Fibroblast of pulmonary artery (primary cell): ENCODE results near the gene CD74.
"Not testable (repeated sequence)": the region's sequence is repeated elsewhere in the genome, so short reads cannot be mapped to it uniquely, and the experiment has no call there.

Source experiments
- DNase-seq: peaks from one replicate; pipeline ENCODE4 v3.0.0-alpha.2; 2010; ENCODE audit warnings: low read depth
- H3K4me3 ChIP-seq: replicated peaks from 2 replicates; pipeline ENCODE4 v1.5.1; 2011; ENCODE audit warnings: low read depth, mild to moderate bottlenecking, control low read depth, low read length, moderate library complexity
- CTCF ChIP-seq: IDR thresholded peaks from 2 replicates; pipeline ENCODE4 v1.5.1; 2011; ENCODE audit warnings: mild to moderate bottlenecking, control low read depth, low read length, inconsistent platforms; ENCODE audit errors: missing control alignments

The CD74 gene

GRCh38 chr5:150431048-150431447, 18.3 kb upstream of the CD74 start:
- no peak overlapping the region for H3K4me3 ChIP-seq
- DNase-seq, result no peak
- no peak for TF ChIP-seq CTCF

GRCh38 chr5:150429410-150429873, 16.7 kb upstream of the CD74 start:
- no peak for TF ChIP-seq CTCF
- DNase-seq, result no peak
- no peak overlapping the region for H3K4me3 ChIP-seq

- H3K4me3 ChIP-seq, result no peak overlapping the region
- DNase-seq, result no peak
- no peak for TF ChIP-seq CTCF
Measured at GRCh38 chr5:150428978-150429377, 16.3 kb upstream of the CD74 start.

- peak; percentile 64 for DNase-seq
- TF ChIP-seq CTCF, result no peak
- H3K4me3 ChIP-seq, result no peak overlapping the region
Measured at GRCh38 chr5:150428106-150428876, 15.6 kb upstream of the CD74 start.

GRCh38 chr5:150426165-150426564, 13.5 kb upstream of the CD74 start:
- H3K4me3 ChIP-seq, DNase-seq: not testable (repeated sequence)

- TF ChIP-seq CTCF, result no peak
- no peak overlapping the region for H3K4me3 ChIP-seq
- no peak for DNase-seq
Measured at GRCh38 chr5:150422758-150423157, 10.0 kb upstream of the CD74 start.

GRCh38 chr5:150422075-150422474, 9.4 kb upstream of the CD74 start:
- no peak for TF ChIP-seq CTCF
- no peak for DNase-seq

More at GRCh38 chr5:150422075-150422474, 9.4 kb upstream of the CD74 start:
- H3K4me3 ChIP-seq, result no peak overlapping the region
